CD4-positive, alpha-beta T cell treated with Interleukin-4 for 1 hour (primary cell): ENCODE measurements around the gene FNDC3A.
A peak's percentile ranks its signal among the peaks of the same experiment; 100 is the strongest.
"Not testable (repeated sequence)": the region's sequence is repeated elsewhere in the genome, so short reads cannot be mapped to it uniquely, and the experiment has no call there.

Source experiments
- DNase-seq, 2 donors: peaks; one replicate each; pipeline ENCODE4 v3.0.0-alpha.2; 2020 to 2022

The FNDC3A gene

DNA sequence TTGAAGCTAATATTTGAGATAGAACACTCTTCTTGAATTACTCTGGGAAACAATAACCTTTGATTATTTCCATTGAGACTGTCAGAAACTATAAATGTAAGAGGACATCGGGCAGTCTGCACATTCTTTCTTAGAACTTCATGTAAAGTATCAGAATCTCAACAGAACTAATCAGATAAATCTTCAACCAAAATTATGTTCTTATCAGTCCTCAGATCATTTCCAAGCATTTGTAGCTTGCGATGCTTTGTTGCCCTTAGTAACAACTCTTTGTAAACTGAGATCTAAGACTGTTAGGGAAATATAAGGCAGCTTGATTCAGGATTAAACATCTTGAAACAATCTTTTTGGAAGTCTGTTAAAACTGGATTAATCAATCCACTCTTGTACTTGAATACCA is 70.3 kb downstream of the FNDC3A start:
- DNase-seq: no peak

DNA sequence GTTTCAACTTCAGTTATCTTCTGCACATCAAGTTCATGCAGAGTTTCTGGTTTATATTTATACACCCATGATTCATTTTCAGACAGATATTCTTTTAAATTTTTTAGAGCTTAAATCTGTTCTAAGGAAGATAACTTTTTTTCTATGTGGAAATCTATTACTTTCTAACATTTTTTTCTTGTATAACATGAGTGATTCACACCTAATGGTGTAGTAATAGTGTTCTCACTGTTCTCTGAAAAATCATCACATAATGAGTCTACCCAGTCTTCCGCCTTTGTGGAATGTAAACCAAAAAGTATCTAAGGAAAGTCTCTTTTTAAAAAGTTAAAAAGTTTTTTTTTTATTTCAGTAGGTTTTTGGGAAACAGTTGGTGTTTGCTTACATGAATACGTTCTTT is 70.8 kb downstream of the FNDC3A start:
- no peak for DNase-seq

DNA sequence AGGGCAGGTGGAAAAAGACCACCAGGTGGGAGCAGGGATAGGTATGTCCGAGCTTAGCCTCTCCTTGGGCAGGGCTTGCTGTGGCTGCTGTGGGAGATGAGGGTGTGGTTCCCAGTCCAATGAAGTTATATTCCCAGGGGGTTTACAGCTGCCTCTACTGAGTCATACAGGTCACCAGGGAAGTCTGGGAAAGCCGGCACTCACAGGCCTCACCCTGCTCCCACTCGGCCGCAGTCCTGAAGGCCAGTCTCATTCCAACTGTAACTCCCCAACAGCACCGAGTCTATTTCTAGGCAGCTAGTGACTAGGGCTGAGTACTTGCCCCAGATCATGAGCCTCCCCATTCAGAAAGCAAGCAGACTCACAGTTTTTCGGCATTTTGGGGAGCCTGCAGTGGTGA is 77.1 kb downstream of the FNDC3A start:
- no peak for DNase-seq

DNA sequence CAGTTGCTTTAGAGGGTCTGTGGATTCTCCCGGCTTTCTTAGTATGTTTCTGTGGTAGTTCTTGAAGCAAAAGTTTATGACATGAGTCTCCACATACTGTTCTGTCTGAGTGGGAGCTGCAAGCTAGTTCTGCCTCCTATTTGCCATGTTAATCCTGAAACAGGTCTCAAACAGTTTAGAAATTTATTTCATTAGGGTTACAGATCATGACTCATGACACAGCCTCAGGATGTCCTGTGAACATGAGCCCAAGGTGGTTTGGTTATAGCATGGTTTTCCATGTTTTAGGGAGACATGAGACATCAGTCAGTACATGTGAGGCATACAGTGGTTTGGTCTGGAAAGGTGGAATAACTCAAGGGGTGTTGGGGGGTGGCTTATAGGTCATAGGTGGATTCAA is 77.5 kb downstream of the FNDC3A start:
- no peak for DNase-seq

DNA sequence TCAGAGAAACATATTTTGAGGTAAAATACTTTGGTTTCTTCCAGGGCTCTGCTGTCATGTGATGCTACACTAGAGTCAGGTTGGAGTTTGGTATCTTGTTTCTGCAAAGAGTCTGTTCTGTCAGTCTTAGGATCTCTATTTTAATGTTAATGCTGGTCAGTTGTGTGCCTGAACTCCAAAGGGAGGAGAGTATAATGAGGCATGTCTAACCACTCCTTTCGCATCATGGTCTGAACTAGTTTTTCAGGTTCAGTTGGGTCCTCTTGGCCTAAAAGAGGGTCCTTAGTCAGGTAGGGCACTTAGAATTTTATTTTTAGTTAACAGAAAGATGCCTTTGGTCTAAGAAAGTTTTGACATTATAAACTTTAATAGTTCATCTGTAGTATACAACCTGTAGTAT is 78.2 kb downstream of the FNDC3A start:
- no peak for DNase-seq

DNA sequence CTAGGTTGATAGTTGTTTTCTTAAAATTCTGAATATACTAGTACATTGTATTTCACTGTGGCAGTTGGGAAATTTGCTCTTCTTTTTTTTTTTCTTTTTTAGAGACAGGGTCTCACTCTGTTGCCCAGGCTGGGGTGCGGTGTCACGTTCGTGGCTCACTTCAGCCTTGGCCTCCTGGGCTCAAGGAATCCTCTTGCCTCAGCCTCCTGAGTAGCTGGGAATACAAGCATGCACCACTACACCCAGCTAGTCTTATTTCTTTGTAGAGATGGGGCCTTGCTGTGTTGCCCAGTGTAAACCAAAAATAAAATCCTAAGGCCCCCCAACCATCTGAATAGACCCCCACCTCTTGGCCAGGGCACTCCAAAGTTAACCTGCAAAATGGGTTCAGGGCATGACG is 79.3 kb downstream of the FNDC3A start:
- DNase-seq: no peak

DNA sequence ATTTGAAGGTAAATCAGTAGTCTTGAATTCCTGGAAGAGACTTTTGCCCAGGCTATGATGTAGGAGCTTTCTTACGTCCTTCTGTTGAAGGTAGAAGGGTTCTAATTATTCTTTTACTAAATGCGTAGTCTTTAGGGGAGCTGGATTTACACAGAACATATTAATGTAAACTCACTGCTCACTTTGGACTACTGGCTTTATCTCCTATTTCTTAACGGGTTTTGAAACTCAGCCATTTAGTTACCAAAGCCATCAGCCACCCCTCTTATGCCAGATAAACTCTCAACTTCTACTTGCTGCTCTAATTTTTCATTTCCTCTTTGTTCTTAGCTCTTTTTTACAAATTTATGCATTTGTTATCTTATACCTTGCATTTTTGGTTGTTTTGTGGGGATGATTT is 81.5 kb downstream of the FNDC3A start:
- DNase-seq: no peak

DNA sequence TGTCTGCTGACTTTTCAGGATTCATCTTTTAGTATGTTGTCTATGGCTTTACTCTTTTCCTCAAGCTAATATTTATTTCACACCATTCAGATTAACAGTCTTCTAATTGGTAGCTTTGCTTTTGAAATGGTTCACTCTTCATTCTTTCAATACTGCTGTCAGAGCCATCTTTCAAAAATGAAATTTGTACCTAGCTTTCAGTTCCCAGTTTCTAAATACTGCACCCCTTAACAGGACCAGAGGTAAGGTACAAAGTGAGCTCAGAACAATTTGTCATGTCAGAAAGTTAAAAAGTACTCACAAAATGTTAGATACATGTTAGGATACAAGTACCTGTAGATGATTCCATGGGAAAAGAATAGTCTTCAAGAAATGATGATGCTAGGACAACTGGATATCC is 83.0 kb downstream of the FNDC3A start:
- DNase-seq: no peak

DNA sequence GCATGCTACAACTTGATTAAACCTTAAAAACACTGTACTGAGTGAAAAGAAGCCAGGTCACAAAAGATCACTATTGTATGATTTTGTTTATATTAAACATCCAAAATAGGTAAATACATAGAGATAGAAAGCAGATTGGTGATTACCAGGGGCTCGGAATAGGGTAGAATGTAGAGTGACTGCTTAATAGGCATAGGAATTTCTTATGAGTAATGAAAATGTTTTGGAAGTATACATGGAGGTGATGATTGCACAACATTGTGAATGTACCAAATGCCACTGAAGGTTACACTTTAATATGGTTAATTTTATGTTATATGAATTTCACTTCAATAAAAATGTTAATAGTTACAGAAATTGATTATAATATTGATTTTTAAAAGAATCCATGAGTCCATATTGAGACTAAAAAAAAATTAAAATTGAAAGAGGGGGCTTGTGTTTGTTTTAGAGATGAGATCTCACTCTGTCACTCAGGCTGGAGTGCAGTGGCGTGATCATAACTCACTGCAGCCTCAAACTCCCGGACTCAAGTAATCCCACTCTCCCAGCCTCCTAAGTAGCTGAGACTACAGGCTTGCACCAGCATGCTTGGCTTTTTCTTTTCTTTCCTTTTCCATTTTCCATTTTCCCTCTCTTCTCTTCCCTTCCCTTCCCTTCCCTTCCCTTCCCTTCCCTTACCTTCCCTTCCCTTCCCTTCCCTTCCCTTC is 85.1 kb downstream of the FNDC3A start:
- DNase-seq: no peak

DNA sequence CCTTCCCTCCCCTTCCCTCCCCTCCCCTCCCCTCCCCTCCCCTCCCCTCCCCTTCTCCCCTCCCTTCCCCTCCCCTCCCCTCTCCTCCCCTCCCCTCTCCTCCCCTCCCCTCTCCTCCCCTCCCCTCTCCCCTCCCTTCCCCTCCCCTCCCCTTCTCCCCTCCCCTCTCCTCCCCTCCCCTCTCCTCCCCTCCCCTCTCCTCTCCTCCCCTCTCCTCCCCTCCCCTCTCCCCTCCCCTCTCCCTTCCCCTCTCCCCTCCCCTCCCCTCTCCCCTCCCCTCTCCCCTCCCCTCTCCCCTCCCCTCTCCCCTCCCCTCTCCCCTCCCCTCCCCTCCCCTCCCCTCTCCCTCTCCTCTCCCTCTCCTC is 85.7 kb downstream of the FNDC3A start:
- DNase-seq: not testable (repeated sequence)

DNA sequence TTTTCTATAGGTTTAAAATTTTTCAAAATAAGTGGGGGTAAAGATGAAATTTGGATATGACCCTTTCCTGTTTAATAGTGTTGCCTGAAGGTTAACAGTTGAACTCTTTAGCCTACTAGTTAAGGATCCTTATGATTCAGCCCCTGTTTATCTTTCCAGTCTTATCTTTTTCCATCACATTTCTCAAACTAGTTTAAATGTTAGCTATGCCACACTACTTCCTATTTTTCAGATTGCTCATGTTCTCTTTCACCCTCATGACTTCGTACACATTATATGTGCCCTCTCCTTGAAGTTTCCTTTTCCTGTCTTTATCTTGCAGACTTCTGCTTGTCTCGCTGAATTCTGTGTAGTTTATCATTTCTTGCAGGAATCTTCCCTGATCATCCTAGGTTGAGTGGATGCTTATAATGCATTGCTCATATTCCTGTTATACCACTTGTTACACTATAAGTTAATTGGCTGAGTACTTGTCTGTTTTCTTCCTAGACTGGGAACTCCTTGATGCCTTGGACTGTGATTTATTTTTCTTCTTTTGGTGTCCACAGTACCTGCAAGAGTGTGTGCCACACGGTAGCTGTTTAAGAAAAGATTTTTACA is 86.7 kb downstream of the FNDC3A start:
- DNase-seq: no peak

DNA sequence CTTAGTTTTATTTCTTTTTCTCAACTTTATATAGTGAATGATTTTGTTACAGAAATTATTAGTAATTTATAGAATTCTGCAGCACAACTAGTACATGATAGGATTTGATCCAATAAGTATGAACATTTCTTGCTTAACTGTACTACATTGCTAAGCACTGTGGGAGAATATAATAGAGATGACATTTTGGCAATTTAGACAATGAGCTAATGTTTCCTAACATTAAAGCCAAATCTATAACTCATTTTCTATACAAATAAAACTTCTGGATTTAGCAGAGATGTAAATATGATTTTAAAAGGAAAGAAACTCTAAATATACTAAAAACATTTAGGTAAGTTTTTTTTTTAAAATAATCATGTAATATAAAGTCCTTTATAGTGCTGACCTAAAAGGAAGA is 87.3 kb downstream of the FNDC3A start:
- DNase-seq: no peak

DNA sequence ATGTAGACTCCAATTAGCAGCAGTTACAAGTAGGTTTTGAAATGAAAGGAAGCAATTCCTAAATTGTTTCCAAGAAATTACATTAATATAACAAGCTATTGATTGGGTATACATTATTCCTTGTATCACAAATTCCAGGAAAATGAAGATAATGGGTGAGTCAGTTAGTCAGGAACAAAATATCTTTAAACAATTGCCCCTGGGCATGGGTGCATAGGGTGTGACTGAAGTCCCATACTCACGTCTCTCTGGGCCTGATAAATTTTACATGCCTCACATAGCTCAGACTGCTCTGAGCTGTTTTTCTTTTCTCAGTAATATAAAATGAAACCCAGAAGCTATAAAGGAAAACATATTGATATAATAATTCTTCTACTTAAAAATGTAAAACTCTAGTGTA is 87.8 kb downstream of the FNDC3A start:
- DNase-seq: no peak

DNA sequence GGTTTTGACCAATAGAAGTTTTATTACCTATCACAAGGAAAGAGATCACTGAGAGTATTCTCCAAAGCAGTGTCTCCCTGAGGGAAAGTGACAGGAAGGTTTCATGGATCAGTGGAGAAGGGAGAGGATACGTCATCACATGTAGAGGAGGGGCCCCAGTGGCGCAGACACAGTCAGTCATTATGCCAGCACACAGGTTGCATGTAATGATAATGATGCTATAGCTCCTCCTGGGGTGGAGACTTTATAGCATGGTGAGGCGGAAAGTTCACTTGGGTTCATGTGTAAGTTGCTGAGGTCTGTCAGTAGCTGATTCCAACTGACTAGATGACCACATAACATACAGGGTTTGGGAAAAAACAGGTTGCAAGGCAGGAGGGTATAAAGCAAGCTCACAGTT is 88.8 kb downstream of the FNDC3A start:
- no peak for DNase-seq

DNA sequence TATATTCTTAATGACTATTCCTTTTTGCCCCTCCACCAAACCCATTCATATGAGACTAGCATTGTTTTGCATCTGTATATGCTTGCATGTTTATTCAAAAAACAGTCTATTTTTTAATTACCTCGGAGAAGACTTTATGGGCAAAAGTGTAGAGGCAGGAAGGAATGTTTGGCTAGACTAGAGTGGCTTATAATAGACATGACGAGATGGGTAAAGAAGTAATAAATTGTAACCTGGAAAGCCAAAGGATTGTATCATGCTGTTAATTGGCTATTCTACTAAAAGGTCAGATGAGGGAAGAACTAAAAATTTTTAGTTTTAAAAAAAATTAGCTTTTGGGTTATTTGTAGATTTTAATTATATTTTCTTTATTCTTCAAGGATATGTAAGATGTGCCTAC is 91.1 kb downstream of the FNDC3A start:
- DNase-seq: no peak

DNA sequence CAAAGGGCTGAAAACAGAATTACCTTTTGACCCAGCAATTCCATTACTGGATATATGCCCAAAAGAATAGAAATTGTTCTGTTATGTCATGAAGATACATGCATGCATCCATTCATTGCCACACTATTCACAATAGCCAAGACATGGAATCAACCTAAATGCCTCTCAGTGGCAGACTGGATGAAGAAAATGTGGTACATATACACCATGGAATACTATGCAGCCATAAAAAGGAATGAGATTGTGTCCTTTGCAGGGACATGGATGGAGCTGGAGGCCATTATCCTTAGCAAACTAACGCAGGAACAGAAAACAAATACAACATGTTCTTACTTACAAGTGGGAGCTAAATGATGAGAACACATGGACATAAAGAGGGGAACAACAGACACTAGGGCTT is 92.8 kb downstream of the FNDC3A start:
- DNase-seq: not testable (repeated sequence)

DNA sequence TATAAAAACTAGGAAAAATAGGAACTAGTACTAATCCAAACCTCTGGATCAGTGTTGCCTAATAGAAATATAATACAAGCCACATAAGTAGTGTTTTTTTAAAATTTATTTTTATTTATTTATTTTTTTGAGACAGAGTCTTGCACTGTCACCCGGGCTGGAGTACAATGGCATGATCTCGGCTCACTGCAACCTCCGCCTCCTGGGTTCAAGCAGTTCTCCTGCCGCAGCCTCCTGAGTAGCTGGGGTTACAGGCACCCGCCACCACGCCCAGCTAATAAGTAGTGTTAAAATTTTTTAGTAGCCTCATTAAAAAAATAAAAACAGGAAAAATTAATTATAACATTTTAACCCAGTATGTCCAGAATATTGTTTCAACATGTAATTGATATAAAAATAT is 94.3 kb downstream of the FNDC3A start:
- not testable (repeated sequence) for DNase-seq

DNA sequence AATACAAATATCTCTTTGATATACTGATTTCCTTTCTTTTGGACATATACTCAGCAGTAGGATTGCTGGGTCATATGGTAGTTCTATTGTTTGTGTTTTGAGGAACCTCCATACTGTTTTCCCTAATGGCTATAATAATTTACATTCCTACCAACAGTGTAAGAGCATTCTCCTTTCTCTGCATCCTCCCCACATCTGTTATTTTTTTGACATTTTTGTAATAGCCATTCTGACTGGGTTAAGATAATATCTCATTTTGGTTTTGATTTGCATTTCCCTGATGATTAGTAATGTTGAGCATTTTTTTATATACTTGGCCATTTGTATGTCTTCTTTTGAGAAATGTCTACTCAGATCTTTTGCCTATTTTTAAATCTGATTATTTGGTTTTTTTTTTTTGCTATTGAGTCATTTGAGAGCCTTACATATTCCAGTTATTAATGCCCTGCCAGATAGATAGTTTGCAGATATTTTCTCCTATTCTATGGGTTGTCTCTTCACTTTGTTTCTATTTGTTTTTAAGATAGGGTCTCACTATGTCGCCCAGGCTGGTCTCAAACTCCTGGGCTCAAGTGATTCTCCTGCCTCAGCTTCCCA is 95.7 kb downstream of the FNDC3A start:
- no peak for DNase-seq

DNA sequence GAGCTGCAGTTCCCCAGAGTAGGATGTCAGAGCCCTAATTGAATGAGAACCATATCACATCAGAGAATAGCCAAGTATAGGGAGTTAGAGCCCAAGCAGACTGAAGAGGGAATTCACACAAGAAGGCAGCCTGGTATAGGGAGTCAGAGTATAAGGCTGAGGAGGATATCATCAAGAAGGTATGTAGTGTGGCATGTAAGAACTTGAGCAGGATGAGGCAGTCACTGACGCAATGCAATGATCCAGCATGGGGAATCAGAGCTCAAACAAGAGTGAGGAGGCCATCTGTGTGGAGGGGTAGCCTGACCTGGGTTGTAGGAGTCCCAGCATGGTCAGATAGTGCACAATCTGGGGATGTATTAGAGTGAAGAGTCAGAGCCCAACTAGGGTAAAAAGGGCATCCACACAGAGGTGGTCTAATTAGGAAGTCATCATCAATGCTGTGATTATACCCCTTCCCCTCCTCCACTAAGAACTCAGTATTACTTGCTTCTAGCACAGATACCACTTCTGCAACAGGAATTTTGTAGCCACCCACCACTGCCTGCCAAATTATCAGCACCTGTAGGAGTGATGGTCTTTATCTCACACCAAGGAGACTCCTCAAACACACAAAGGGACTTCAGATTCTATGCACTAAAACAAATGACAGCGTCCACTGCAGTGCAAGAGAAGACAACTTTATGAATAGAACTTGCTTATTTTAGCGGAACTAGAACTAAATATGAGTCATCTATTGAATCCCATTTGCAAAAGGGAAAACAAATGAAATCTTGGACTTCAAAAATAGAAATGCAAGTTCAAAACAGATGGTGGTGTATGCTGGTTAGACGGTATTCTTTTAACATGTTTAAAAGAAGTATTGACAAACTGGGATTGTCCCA is 107.2 kb downstream of the FNDC3A start:
- no peak for DNase-seq

DNA sequence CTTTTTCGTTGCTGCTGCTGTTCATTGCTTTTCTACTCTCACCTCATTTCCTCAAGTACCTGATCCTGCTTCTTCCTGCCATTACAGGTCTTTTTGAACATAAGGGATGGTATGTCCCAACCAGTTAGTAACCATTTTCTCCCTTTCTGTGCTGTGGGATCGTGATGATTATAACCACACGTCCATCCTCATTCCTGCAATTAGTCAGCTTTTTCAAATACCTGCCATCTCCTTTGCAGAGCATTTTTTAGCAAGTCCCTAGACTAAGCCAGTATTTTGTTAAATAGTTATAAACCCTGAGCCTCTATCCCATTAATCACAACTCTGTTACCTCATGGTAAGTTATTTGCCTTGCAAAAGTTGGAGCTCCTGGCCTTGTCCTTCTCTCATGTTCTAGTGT is 109.2 kb downstream of the FNDC3A start:
- DNase-seq: no peak

DNA sequence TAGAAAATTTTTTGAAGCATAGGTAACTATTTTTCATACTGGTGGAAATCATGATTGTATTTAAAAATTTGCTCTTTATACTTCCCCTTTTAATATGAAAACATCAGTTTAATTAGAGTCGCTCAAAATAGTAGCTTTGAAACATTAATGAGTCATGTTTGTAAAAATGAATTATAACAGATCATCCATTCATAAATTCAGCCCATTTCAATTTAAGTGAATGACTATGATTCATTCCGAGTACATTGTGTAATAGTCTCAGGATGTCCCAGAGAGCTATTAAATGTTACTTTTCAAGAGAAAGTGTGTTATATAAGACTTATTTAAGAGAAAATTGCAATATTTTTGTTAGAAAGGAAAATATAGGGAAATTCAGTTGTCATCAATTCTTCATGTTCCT is 111.0 kb downstream of the FNDC3A start:
- no peak for DNase-seq

DNA sequence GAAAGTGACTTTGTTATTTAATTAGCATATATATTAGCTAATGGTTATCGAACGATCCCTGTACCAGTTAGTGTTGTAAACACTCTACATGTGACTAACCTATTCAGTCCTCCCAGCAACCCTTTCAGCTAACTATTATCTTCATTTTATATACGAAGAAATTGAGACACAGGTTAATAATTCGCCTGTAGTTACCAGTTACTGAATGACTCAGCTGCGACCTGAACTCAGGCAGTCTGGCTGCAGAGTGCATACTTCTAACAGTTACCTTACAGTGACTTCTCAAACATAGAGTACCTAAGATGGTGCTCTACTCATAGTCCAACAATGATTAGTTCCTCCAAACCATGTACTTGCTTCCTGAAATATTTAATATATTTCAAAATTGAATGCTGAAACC is 117.7 kb downstream of the FNDC3A start:
- DNase-seq: no peak

DNA sequence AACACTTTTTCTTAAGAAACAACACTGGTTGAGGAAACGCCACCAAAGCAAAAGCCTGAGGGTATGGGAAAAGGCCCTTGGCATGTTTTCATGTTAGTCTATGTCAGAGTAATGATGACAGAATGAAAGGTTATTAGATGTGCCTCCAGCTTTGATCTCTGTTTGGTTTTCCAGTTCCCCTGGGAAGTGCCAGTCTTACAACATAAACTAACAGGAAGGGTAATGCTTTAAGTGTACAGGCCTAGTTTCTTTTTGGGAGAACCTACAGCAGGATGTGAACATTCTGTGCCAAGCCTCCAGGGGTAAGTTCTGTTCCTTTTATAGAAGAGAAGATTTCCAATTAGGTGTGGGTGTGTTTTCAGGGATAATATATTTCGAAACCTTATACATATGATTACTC is 121.7 kb downstream of the FNDC3A start:
- no peak for DNase-seq

DNA sequence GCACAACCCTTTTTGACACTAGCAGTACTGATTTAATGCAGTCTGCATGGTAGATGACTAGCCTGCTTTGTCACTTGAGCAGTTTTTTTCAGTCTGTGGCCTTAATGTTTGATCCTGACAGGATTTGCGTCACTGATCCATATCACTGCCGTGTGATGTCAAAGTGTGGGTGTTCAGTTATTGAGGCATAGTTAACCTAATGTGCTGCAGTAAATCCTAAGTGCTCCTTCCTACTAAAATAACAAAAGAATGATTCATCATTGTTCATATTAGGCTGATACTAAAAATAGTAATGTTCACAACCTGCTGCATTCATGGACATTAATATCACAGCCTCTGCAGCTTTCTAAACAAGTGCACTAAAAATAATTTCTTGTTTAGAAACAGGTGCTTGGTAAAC is 122.5 kb downstream of the FNDC3A start:
- peak in 1 of 2 donors; percentile 9 for DNase-seq
